B cell (primary cell): ENCODE data around the gene LHX5. TPM values are rescaled to one million over a fixed set of nuclear protein-coding genes. Genes with fewer than 3 reads are reported as not detected.

Experiments
- ATAC-seq: fragments of 200-7000 bp; cut with Tn5 transposase; one replicate; pipeline ENCODE4 v1.10.0; 2021; ENCODE audit warnings: low read depth, mild to moderate bottlenecking, moderate number of reproducible peaks, moderate library complexity
- CTCF ChIA-PET: fragments of 350-600 bp; sonication (Branson Sonifier 250); formaldehyde crosslinking; loops from one replicate; lab custom pipeline; 2021; ENCODE audit warnings: antibody characterized with exemption, inconsistent platforms; lab: Charles Lee
- POLR2A ChIA-PET: fragments of 350-600 bp; sonication (Branson Sonifier 250); formaldehyde crosslinking; loops from one replicate; lab custom pipeline; 2021; ENCODE audit warnings: antibody characterized with exemption; lab: Charles Lee
- DNase-seq: peaks from one replicate; pipeline ENCODE4 v3.0.0; 2013
- H2AFZ ChIP-seq: 2 replicates; pipeline ENCODE4 v1.6.1; 2012; ENCODE audit warnings: mild to moderate bottlenecking, low read depth, low read length; ENCODE audit not compliant: insufficient read depth, poor library complexity, severe bottlenecking
- H3K27ac ChIP-seq, 2 donors: 1 replicate in 1 of 2; 2 replicates in 1 of 2; pipeline ENCODE4 v1.5.1; 2012 to 2013; ENCODE audit warnings: low read length in 2 of 2, mild to moderate bottlenecking in 2 of 2, moderate library complexity in 1 of 2
- H3K27me3 ChIP-seq, 4 experiments: fragments of 200-600 bp in 1 of 4; sonication (generic) in 1 of 4; replicated peaks in 1 of 4; 1 replicate in 2 of 4; 2 replicates in 2 of 4; pipeline versions ENCODE4 v1.6.1 to v1.7.0; 2013 to 2016; ENCODE audit warnings: low read length in 3 of 4, mild to moderate bottlenecking in 2 of 4, mixed read lengths in 1 of 4, moderate library complexity in 1 of 4; ENCODE audit not compliant: insufficient read depth in 4 of 4, control insufficient read depth in 3 of 4; ENCODE audit errors: control extremely low read depth in 1 of 4
- H3K36me3 ChIP-seq, 2 experiments: replicated peaks in 1 of 2; 1 replicate in 1 of 2; 2 replicates in 1 of 2; pipeline versions ENCODE4 v1.6.1 to v1.7.1; 2013; ENCODE audit warnings: low read length in 1 of 2; ENCODE audit not compliant: insufficient read depth in 2 of 2, control insufficient read depth in 1 of 2; ENCODE audit errors: control extremely low read depth in 1 of 2, extremely low read depth in 1 of 2
- H3K4me1 ChIP-seq, 2 donors: fragments of 200-600 bp in 1 of 2; sonication (generic) in 1 of 2; 1 replicate in 1 of 2; 2 replicates in 1 of 2; pipeline versions ENCODE4 v1.5.1 to v1.6.1; 2013 to 2017; ENCODE audit warnings: low read length in 2 of 2; ENCODE audit not compliant: control insufficient read depth in 2 of 2, insufficient read depth in 2 of 2
- H3K4me2 ChIP-seq: replicated peaks from 2 replicates; pipeline ENCODE3; 2012; ENCODE audit warnings: mild to moderate bottlenecking, low read depth, low read length; ENCODE audit not compliant: poor library complexity, severe bottlenecking
- H3K4me3 ChIP-seq, 5 experiments: fragments of 200-600 bp in 1 of 5; sonication (generic) in 1 of 5; 1 replicate in 3 of 5; 2 replicates in 2 of 5; pipeline versions ENCODE4 v1.5.1 to v1.7.0; 2011 to 2016; ENCODE audit warnings: low read length in 4 of 5, mild to moderate bottlenecking in 4 of 5, low read depth in 2 of 5, control low read depth in 1 of 5, moderate library complexity in 1 of 5; ENCODE audit not compliant: insufficient read depth in 1 of 5; ENCODE audit errors: control extremely low read depth in 1 of 5, extremely low read depth in 1 of 5
- H3K79me2 ChIP-seq: fragments of 200-600 bp; sonication (generic); one replicate; pipeline ENCODE4 v1.6.0; 2016; ENCODE audit warnings: low read length; ENCODE audit not compliant: control insufficient read depth, insufficient read depth
- H3K9ac ChIP-seq: fragments of 200-600 bp; sonication (generic); 2 replicates; pipeline ENCODE4 v1.6.1; 2017; ENCODE audit warnings: mild to moderate bottlenecking, low read length, moderate library complexity
- H3K9me3 ChIP-seq, 3 donors: one replicate each; pipeline versions ENCODE4 v1.6.1 to v1.7.1; 2013; ENCODE audit warnings: low read length in 2 of 3; ENCODE audit not compliant: control insufficient read depth in 2 of 3, insufficient read depth in 1 of 3; ENCODE audit errors: control extremely low read depth in 1 of 3
- H4K20me1 ChIP-seq: 2 replicates; pipeline ENCODE4 v1.6.0; 2012; ENCODE audit warnings: mild to moderate bottlenecking, low read length; ENCODE audit not compliant: insufficient read depth, control insufficient read depth, poor library complexity, severe bottlenecking
- H3K27ac Mint-ChIP-seq: one replicate; pipeline ENCODE4 v1.8.0; 2021; ENCODE audit warnings: mixed read lengths
- H3K27me3 Mint-ChIP-seq: one replicate; pipeline ENCODE4 v1.8.0; 2021; ENCODE audit warnings: mixed read lengths
- H3K4me1 Mint-ChIP-seq: one replicate; pipeline ENCODE4 v1.8.0; 2021; ENCODE audit warnings: mixed read lengths
- H3K4me3 Mint-ChIP-seq: one replicate; pipeline ENCODE4 v1.8.0; 2021; ENCODE audit warnings: mixed read lengths
- H3K9me3 Mint-ChIP-seq: one replicate; pipeline ENCODE4 v1.8.0; 2022; ENCODE audit warnings: mixed read lengths; ENCODE audit not compliant: insufficient read depth
- EZH2 ChIP-seq: IDR thresholded peaks from 2 replicates; pipeline ENCODE4 v1.6.1; 2012; ENCODE audit warnings: borderline replicate concordance, low read depth, mild to moderate bottlenecking, moderate library complexity, low read length; ENCODE audit not compliant: insufficient read depth, poor library complexity, severe bottlenecking
- WGBS: methylation state at CpG from one replicate; pipeline ENCODE4 v1.1.5; 2013; ENCODE audit warnings: missing lambda C conversion rate; ENCODE audit not compliant: insufficient coverage; 5-methylcytosine and 5-hydroxymethylcytosine counted together
- intact Hi-C: fragments of 100-400 bp; cut with micrococcal nuclease; formaldehyde crosslinking; loops from one replicate; pipeline ENCODE4 v1.10.0; 2022
- polyA plus RNA-seq: library from polyadenylated mRNA; depleted of rRNA; stranded (reverse); fragments of >200 nt; gene quantifications from 2 replicates; pipeline ENCODE4 v1.2.3, GENCODE V29; 2012
- total RNA-seq, 2 donors: library from RNA; stranded (reverse); fragments of 120-200 nt in 1 of 2; gene quantifications; 1 replicate in 1 of 2; 2 replicates in 1 of 2; pipeline versions ENCODE4 v1.2.3 to v1.2.4, GENCODE V29; 2013 to 2022
- TF ChIP-seq, protein P1 (sequence below): fragments of 200-600 bp; IDR thresholded peaks from one replicate; pipeline ENCODE4 v1.8.0; 2022; ENCODE audit warnings: antibody characterized with exemption, mild to moderate bottlenecking

Gene LHX5
- total and polyA plus RNA-seq, 2 donors (not counting 1 experiment from before 2014, with no cell fraction given), result not detected

DNA sequence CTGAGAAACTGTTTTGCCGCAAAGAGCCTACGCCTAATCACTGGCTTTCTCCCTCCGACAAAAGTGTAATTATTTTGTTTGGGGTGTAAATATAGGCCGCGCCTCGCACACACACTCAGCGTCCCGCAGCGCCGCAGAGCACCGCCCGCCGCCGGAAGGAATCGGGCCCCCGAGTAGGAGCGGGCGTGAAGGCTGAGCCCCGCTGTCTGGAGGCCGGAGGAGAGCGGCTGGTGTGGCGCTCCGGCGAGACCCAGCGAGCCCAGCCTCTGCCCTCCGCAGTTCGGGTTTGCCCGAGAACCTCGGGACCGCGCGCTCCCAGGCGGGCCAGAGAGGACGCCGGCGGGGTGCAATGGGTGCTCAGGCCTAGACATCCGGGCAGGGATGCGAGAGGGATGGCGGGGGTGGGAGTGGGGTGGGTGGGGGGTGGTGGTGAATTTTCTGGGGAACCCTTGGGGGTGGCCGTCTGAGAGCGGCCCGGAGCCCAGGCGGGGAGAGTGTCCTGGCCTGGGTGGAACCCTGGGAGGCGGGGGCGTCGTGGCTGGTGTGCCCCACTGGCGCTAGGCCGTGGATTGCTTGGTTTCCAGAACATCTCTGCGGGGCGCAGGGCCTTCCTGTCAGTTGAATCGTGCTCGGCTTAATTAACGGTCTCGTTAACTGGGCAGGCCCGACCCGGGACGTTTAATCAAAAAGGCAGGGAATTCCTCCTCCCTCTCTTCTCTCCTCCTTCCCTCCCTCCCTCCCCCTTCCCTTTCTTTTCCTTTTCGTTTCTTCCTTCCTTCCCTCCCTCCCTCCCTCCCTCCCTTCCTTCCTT, 4.7 kb upstream of the LHX5 start:
- peaks cover 4 to 13% of the 10 kb centered on the region in 2 donors for H3K4me1 ChIP-seq
- CTCF ChIA-PET, result no interaction called here
- peaks cover 0 to 92% (median 71%) of the 10 kb centered on the region in 4 experiments for H3K27me3 ChIP-seq
- H3K9me3 ChIP-seq, result peaks cover 0 to 30% (median 0%) of the 10 kb centered on the region in 3 donors
- H3K4me3 ChIP-seq, result no peak overlapping the region
- DNase-seq (no peak), ATAC-seq (no peak)
- POLR2A ChIA-PET, result no interaction called here
- Mint-ChIP-seq H3K27me3 (peaks cover 74% of the 10 kb centered on the region), H3K27ac (no peak overlapping the region), H3K4me1 (peaks cover 21% of the 10 kb centered on the region), H3K9me3 (peaks cover 2% of the 10 kb centered on the region), H3K4me3 (no peak overlapping the region)
- no peaks in the 10 kb centered on the region for H3K36me3 ChIP-seq
- no peak overlapping the region for H2AFZ ChIP-seq
- H3K79me2 ChIP-seq, result no peaks in the 10 kb centered on the region
- no peak overlapping the region for H3K27ac ChIP-seq
- TF ChIP-seq, protein P1, sequence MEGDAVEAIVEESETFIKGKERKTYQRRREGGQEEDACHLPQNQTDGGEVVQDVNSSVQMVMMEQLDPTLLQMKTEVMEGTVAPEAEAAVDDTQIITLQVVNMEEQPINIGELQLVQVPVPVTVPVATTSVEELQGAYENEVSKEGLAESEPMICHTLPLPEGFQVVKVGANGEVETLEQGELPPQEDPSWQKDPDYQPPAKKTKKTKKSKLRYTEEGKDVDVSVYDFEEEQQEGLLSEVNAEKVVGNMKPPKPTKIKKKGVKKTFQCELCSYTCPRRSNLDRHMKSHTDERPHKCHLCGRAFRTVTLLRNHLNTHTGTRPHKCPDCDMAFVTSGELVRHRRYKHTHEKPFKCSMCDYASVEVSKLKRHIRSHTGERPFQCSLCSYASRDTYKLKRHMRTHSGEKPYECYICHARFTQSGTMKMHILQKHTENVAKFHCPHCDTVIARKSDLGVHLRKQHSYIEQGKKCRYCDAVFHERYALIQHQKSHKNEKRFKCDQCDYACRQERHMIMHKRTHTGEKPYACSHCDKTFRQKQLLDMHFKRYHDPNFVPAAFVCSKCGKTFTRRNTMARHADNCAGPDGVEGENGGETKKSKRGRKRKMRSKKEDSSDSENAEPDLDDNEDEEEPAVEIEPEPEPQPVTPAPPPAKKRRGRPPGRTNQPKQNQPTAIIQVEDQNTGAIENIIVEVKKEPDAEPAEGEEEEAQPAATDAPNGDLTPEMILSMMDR, result no peak
- no peak for TF ChIP-seq EZH2
- H4K20me1 ChIP-seq, result no peaks in the 10 kb centered on the region
- 10% methylated on average over 50 of the region's 58 CpGs for WGBS
- no peak overlapping the region for H3K9ac ChIP-seq
- H3K4me2 ChIP-seq, result no peak overlapping the region
- intact Hi-C loops, result no loop called here
